Endothelial cell of umbilical vein (primary cell): ENCODE results near the gene ENAH. TPM values are rescaled to one million over a fixed set of nuclear protein-coding genes. Genes with fewer than 3 reads are reported as not detected.

Source experiments
- BruUV-seq: library from RNA; stranded (reverse); fragments of 400-500 nt; replicated peaks from 2 replicates; lab custom pipeline; 2021; lab: Mats Ljungman, UMichigan
- CTCF ChIA-PET: fragments of 300-600, 350-600 bp; sonication (Branson Sonifier 250); formaldehyde crosslinking; loops from one replicate; lab custom pipeline; 2021; ENCODE audit warnings: antibody characterized with exemption, inconsistent platforms; lab: Charles Lee
- POLR2A ChIA-PET: fragments of 300-600, 350-600 bp; sonication (Branson Sonifier 250); formaldehyde crosslinking; loops from one replicate; lab custom pipeline; 2021; ENCODE audit warnings: antibody characterized with exemption, inconsistent platforms; lab: Charles Lee
- DNase-seq: peaks from one replicate; pipeline ENCODE4 v3.0.0-alpha.2; 2011; ENCODE audit warnings: low read depth, low spot score
- FAIRE-seq: peaks from 2 replicates; lab custom pipeline; 2011; peaks lifted over from hg19 to GRCh38; lab: Jason Lieb, UNC
- H2AFZ ChIP-seq: 2 replicates; pipeline ENCODE4 v1.6.0; 2012; ENCODE audit warnings: low read depth, low read length, control low read depth, inconsistent platforms
- H3K27ac ChIP-seq: 2 replicates; pipeline ENCODE4 v1.5.1; 2011; ENCODE audit warnings: low read depth, mild to moderate bottlenecking, control low read depth, low read length, moderate library complexity; ENCODE audit not compliant: insufficient read depth
- H3K27me3 ChIP-seq, 2 experiments: 2 replicates each; pipeline versions ENCODE4 v1.6.0 to v1.6.1; 2011; ENCODE audit warnings: low read length in 2 of 2, mixed read lengths in 1 of 2; ENCODE audit not compliant: control insufficient read depth in 2 of 2, insufficient read depth in 2 of 2
- H3K36me3 ChIP-seq, 2 experiments: 2 replicates in 1 of 2; 3 replicates in 1 of 2; pipeline ENCODE4 v1.5.1; 2011; ENCODE audit warnings: low read length in 2 of 2, mild to moderate bottlenecking in 1 of 2, moderate library complexity in 1 of 2; ENCODE audit not compliant: control insufficient read depth in 2 of 2, insufficient read depth in 2 of 2; ENCODE audit errors: extremely low read depth in 1 of 2
- H3K4me1 ChIP-seq: 3 replicates; pipeline ENCODE4 v1.5.1; 2011; ENCODE audit warnings: mild to moderate bottlenecking, low read length; ENCODE audit not compliant: control insufficient read depth, insufficient read depth; ENCODE audit errors: extremely low read depth
- H3K4me2 ChIP-seq: 2 replicates; pipeline ENCODE4 v1.6.1; 2011; ENCODE audit warnings: low read length, control low read depth, mixed read lengths; ENCODE audit not compliant: insufficient read depth
- H3K4me3 ChIP-seq, 3 experiments: fragments of 200-600 bp in 1 of 3; sonication (generic), shearing (Covaris generic) in 1 of 3; replicated peaks in 1 of 3; 2 replicates each; pipeline ENCODE4 v1.5.1; 2011 to 2016; ENCODE audit warnings: control low read depth in 3 of 3, low read length in 3 of 3, mild to moderate bottlenecking in 2 of 3, inconsistent platforms in 1 of 3, low read depth in 1 of 3, moderate library complexity in 1 of 3; ENCODE audit not compliant: insufficient read depth in 1 of 3
- H3K79me2 ChIP-seq: 2 replicates; pipeline ENCODE4 v1.6.0; 2012; ENCODE audit warnings: low read length, inconsistent platforms; ENCODE audit not compliant: control insufficient read depth, insufficient read depth
- H3K9ac ChIP-seq: replicated peaks from 2 replicates; pipeline ENCODE3; 2011; ENCODE audit warnings: low read length, control low read depth; ENCODE audit not compliant: insufficient read depth; ENCODE audit errors: extremely low read depth
- H3K9me1 ChIP-seq: replicated peaks from 3 replicates; pipeline ENCODE4 v1.6.0; 2011; ENCODE audit warnings: mild to moderate bottlenecking, low read length; ENCODE audit not compliant: control insufficient read depth, insufficient read depth; ENCODE audit errors: extremely low read depth
- H3K9me3 ChIP-seq: replicated peaks from 2 replicates; pipeline ENCODE4 v1.5.1; 2012; ENCODE audit warnings: low read length, inconsistent platforms; ENCODE audit not compliant: control insufficient read depth, insufficient read depth
- H4K20me1 ChIP-seq: replicated peaks from 2 replicates; pipeline ENCODE3; 2011; ENCODE audit warnings: mild to moderate bottlenecking, low read length; ENCODE audit not compliant: control insufficient read depth, insufficient read depth; ENCODE audit errors: extremely low read depth
- EZH2 ChIP-seq: IDR thresholded peaks from 2 replicates; pipeline ENCODE4 v1.6.1; 2012; ENCODE audit warnings: borderline replicate concordance, low read depth, mild to moderate bottlenecking, moderate library complexity, low read length, inconsistent platforms; ENCODE audit not compliant: severe bottlenecking
- FOS ChIP-seq: IDR thresholded peaks from 2 replicates; pipeline ENCODE4 v1.6.1; 2011; ENCODE audit warnings: mild to moderate bottlenecking, low read length, moderate library complexity, borderline replicate concordance; ENCODE audit not compliant: insufficient read depth
- GATA2 ChIP-seq: IDR thresholded peaks from 2 replicates; pipeline ENCODE4 v1.7.0; 2011; ENCODE audit warnings: low read depth, mild to moderate bottlenecking, moderate library complexity, mixed read lengths, low read length; ENCODE audit not compliant: insufficient read length, insufficient read depth
- JUN ChIP-seq: IDR thresholded peaks from 2 replicates; pipeline ENCODE4 v1.6.1; 2011; ENCODE audit warnings: borderline replicate concordance, low read depth; ENCODE audit not compliant: insufficient read length, insufficient read depth
- MYC ChIP-seq: IDR thresholded peaks from one replicate; pipeline ENCODE4 v1.6.1; 2011; ENCODE audit warnings: mild to moderate bottlenecking, low read depth, low read length
- POLR2A ChIP-seq: IDR thresholded peaks from 2 replicates; pipeline ENCODE4 v1.6.1; 2012; ENCODE audit warnings: low read depth, mild to moderate bottlenecking, control low read depth, low read length
- POLR2AphosphoS5 ChIP-seq: IDR thresholded peaks from 2 replicates; pipeline ENCODE4 v1.6.1; 2012; ENCODE audit warnings: low read depth, mild to moderate bottlenecking, control low read depth, low read length, moderate library complexity; ENCODE audit not compliant: insufficient read depth
- dilution Hi-C: fragments of 300-500 bp; cut with MboI; formaldehyde crosslinking; loops from one replicate; pipeline ENCODE4 v1.15.0; 2019; ENCODE audit warnings: low sequenced_read_pairs; ENCODE audit not compliant: extremely low pct_ligation_motif_present
- intact Hi-C: fragments of 100-400 bp; cut with micrococcal nuclease; formaldehyde crosslinking; loops from one replicate; pipeline ENCODE4 v1.10.0; 2022
- polyA plus RNA-seq, 4 experiments: library from polyadenylated mRNA; depleted of rRNA in 3 of 4; stranded (reverse) in 3 of 4; unstranded in 1 of 4; fragments of >200 nt; gene quantifications; 2 replicates each; pipeline versions ENCODE4 v1.2.1 to v1.2.3, GENCODE V29; 2011 to 2012; ENCODE audit warnings: missing spikeins in 1 of 4
- total RNA-seq: library from RNA; stranded (reverse); gene quantifications from 2 replicates; pipeline ENCODE4 v1.2.3, GENCODE V29; 2021
- TF ChIP-seq, protein P1 (sequence below), 2 donors: IDR thresholded peaks; 1 replicate in 1 of 2; 2 replicates in 1 of 2; pipeline ENCODE4 v1.5.1; 2011; ENCODE audit warnings: low read length in 2 of 2, mild to moderate bottlenecking in 2 of 2, moderate library complexity in 2 of 2, control low read depth in 1 of 2, inconsistent platforms in 1 of 2, low read depth in 1 of 2; ENCODE audit not compliant: insufficient read depth in 1 of 2; ENCODE audit errors: extremely low read depth in 1 of 2
- TF ChIP-seq, protein P2 (sequence below): IDR thresholded peaks from 2 replicates; pipeline ENCODE4 v1.6.1; 2011; ENCODE audit not compliant: insufficient read depth, insufficient read length

Gene ENAH
- total and polyA plus RNA-seq, 2 donors (not counting 3 experiments of a cell fraction or from before 2014, with no cell fraction given) = 19.9 to 95.6 TPM

DNA sequence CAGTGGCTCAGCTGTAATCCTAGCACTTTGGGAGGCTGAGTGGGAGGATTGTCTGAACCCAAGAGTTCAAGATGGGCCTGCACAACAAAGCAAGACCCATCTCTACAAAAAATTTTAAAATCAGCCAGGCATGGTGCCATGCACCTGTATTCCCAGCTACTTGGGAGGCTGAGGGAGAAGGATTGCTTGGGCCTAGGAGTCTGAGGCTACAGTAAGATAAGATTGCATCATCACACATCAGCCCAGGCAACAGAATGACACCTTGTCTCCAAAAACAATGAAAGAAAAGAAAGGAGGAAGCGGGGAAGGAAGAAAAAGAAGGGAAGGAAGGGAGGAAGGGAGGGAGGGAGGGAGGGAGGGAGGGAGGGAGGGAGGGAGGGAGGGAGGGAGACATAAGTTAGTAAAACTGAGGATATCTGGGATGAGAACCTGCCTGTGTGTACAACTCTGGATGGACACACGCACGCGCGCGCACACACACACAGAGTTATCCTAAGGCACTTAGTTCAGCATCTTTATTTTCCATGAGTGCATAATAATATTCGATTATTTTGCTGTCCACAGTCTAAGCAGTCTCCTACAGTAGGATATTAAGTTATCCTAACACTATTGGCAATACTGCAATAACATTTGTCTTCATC is 132.2 kb downstream of the ENAH start:
- Histone ChIP-seq H3K9me3 (no peaks in the 10 kb centered on the region), H2AFZ (no peak overlapping the region), H3K4me1 (no peaks in the 10 kb centered on the region), H3K9me1 (no peaks in the 10 kb centered on the region), H3K27ac (no peak overlapping the region), H3K36me3 (peaks cover 2 to 3% of the 10 kb centered on the region in 2 experiments), H3K4me3 (no peak overlapping the region), H3K27me3 (no peaks in the 10 kb centered on the region), H3K4me2 (no peak overlapping the region), H4K20me1 (no peaks in the 10 kb centered on the region), H3K79me2 (no peaks in the 10 kb centered on the region), H3K9ac (no peak overlapping the region)
- dilution Hi-C loops (no loop called here), intact Hi-C loops (no loop called here)
- FAIRE-seq (no peak), DNase-seq (no peak)
- ChIA-PET POLR2A (no interaction called here), CTCF (no interaction called here)
- TF ChIP-seq POLR2AphosphoS5 (no peak), JUN (no peak), POLR2A (no peak), FOS (no peak), GATA2 (no peak), EZH2 (no peak), MYC (no peak)
- TF ChIP-seq, protein P1, sequence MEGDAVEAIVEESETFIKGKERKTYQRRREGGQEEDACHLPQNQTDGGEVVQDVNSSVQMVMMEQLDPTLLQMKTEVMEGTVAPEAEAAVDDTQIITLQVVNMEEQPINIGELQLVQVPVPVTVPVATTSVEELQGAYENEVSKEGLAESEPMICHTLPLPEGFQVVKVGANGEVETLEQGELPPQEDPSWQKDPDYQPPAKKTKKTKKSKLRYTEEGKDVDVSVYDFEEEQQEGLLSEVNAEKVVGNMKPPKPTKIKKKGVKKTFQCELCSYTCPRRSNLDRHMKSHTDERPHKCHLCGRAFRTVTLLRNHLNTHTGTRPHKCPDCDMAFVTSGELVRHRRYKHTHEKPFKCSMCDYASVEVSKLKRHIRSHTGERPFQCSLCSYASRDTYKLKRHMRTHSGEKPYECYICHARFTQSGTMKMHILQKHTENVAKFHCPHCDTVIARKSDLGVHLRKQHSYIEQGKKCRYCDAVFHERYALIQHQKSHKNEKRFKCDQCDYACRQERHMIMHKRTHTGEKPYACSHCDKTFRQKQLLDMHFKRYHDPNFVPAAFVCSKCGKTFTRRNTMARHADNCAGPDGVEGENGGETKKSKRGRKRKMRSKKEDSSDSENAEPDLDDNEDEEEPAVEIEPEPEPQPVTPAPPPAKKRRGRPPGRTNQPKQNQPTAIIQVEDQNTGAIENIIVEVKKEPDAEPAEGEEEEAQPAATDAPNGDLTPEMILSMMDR (IDR thresholded peaks at IDR 0.05; ENCODE audit: extremely low read depth in 1 of 2, insufficient read depth in 1 of 2, low read depth in 1 of 2, low read length in 2 of 2) = no peak
- TF ChIP-seq, protein P2, sequence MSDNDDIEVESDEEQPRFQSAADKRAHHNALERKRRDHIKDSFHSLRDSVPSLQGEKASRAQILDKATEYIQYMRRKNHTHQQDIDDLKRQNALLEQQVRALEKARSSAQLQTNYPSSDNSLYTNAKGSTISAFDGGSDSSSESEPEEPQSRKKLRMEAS = no peak
- no TSS peak for BruUV-seq
